8988T (cell line): ENCODE results near the gene COA1.
"Not testable (repeated sequence)": the region's sequence is repeated elsewhere in the genome, so short reads cannot be mapped to it uniquely, and the experiment has no call there.

Source experiments
- DNase-seq: peaks from one replicate; pipeline ENCODE4 v3.0.0; 2011

COA1 gene

DNA sequence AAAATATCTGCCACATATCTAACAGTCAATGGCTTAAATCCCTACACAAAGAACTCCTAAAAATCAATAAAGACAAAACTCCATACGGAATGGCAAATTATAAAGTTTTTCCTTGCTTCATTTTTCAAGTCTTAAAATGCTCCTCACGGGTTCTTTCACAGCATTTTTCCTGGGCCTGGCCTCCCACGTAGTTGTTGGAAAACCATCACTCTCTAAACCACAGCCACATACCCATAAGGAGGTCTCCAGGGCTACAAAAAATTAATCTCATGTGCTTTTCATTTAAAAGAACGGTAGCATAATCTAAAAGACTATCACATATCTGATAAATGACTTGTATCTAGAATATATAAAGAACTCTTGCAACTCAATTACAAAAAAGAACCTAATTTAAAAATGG, 2.9 kb downstream of the COA1 start:
- no peak for DNase-seq

- no peak for DNase-seq
Observed at GRCh38 chr7:43725251-43725650, 4.1 kb downstream of the COA1 start.

DNA sequence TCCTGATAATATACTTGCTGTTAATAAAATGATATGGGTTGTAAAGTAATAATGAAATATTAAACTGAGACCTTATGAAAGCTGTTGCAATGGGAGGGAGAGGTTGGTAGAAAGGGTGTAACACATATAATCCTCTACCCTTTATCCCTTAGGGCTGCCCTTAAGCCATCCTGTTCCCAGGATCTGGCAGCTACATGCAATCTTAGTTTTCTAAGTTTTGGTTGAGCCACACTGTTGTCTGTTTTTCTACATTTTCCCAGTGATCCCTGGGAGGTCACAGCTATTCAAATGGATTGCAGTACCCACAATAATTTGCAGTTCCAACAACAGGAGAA, 6.3 kb downstream of the COA1 start:
- no peak for DNase-seq

GRCh38 chr7:43721193-43721806, 8.0 kb downstream of the COA1 start:
- no peak for DNase-seq

- DNase-seq, result no peak
Observed at GRCh38 chr7:43716598-43716997, 12.7 kb downstream of the COA1 start.

- not testable (repeated sequence) for DNase-seq
Observed at GRCh38 chr7:43715966-43716365, 13.4 kb downstream of the COA1 start.

GRCh38 chr7:43711503-43711902, 17.8 kb downstream of the COA1 start:
- no peak for DNase-seq

DNA sequence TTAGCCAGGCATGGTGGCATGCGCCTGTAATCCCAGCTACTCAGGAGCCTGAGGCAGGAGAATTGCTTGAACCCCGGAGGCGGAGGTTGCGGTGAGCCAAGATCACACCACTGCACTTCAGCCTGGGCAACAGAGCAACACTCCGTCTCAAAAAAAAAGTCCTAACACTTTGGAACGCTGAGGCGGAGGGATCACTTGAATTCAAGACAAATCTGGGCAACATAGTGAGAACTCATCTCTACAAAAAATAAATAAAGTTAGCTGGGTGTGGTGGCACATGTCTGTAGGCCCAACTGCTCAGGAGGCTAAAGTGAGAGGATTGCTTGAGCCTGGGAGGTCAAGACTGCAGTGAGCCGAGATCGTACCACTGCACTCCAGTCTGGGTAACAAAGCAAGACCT, 21.3 kb downstream of the COA1 start:
- DNase-seq, result not testable (repeated sequence)

DNA sequence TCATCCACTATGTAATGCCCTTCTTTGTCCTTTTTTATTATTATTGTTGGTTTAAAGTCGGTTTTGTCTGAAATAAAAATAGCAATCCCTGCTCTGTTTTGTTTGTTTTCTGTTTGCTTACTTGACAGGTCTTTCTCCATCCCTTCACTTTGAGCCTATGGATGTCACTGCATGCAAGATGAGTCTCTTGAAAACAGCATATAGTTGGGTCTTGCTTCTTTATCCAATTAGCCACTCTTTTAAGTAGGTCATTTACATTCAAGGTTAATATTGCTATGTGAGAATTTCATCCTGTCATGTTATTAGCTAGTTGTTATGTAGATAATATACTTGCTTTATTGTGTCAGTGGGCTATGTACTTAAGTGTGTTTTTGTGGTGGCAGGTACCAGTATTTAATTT, 25.8 kb downstream of the COA1 start:
- DNase-seq, result no peak

GRCh38 chr7:43702974-43703373, 26.3 kb downstream of the COA1 start:
- DNase-seq, result no peak

DNA sequence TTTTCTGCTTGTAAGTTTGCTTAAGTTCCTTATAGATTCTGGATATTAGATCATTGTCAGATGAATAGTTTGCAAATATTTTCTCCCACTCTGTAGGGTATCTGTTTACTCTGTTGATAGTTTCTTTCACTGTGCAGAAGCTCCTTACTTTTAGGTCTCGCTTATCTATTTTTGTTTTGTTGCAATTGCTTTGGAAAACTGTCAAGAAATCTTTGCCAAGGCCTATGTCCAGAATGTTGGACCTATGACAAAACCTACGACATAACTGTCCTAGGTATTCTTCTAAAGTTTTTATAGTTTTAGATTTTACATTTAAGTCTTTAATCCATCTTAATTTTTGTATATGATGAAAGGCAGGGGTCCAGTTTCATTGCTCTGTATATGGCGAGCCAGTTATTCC, 27.4 kb downstream of the COA1 start:
- no peak for DNase-seq

DNA sequence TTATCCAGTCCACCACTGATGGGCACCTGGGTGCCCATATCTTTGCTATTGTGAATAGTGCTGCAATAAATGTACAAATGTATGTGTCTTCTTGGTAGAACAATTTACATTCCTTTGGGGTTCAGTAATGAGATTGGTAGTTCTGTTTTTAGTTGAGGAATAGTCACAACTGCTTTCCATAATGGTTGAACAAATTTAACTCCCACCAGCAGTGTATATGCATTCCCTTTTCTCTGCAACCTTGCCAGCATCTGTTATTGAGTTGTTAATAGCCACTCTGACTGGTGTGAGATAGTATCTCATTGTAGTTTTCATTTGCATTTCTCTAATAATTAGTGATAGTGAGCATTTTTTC, 27.8 kb downstream of the COA1 start:
- DNase-seq, result no peak

GRCh38 chr7:43700646-43701499, 28.4 kb downstream of the COA1 start:
- no peak for DNase-seq

GRCh38 chr7:43700059-43700501, 29.2 kb downstream of the COA1 start:
- no peak for DNase-seq

DNA sequence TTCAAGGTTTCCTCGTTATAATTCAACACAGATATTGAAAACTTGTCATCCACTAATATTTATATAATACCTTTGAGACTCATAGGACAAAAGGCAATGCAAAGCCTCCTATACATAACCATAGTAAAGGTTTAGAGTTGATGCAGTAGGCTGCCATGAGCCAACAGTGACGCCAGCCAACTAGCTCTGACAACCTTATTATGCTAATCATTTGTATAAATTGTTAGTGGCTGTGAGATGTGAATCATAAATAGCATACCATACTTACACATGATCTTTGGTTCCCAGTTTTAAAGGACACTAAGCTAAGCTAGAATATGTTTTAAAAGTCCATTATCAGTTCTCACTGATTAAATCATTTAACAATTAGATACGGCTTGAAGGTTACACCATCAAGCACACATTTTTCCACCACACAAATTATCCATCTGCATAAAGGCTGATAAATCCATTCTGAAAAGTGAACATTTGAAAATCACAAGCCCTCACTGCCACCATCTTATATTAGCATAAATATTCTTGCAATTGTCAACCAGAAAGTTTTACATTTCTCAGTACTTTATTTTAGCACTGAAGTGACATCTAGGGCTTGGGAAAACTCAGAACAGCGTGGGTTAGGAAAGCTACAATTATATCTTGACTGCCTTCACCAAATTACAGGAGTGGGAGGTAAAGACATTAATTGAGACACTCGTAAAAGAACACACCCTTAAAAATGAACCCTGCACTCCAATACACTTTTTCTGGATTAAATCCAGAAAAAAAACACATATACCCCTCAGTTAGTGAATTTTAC, 30.7 kb downstream of the COA1 start:
- DNase-seq, result no peak

DNA sequence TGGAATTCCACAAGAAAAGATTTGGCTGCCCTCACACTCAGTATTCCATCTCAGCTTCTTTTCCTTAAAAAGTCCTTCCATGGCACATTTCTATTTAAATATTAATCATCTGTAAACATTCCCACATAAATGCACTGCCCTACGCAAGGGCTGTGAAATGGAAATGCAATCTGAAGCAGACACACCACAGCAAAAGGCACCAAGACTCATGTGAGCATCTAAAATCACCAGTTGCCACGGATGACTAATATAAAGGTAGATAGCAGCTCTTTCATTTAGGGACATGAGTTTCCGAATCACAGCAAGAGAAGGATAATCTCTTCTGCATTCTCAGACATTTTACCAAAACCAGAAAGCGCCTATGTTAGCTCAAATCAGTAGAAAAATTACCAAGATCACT, 31.6 kb downstream of the COA1 start:
- DNase-seq, result no peak

DNA sequence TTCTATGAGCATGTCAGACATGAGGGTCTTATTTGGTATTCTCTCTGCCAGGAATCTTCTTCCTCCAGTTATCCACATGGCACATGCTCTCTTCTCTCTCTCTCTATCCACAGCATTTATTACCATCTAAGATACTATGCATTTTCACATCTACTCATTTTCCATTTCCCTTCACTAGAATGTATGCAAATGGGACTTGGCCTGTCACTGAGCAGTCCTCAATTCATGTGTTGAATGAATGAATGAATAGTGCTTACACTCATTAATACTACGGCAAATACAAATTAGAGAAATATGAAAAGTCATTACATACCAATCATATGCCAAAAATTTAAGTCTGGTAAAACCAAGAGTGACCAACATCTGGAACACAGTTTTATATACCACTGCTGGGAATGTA, 34.0 kb downstream of the COA1 start:
- DNase-seq, result no peak

- DNase-seq, result no peak
Observed at GRCh38 chr7:43694399-43694748, 34.9 kb downstream of the COA1 start.

GRCh38 chr7:43693687-43694398, 35.5 kb downstream of the COA1 start:
- no peak for DNase-seq

GRCh38 chr7:43692582-43693373, 36.5 kb downstream of the COA1 start:
- no peak for DNase-seq

- DNase-seq, result no peak
Observed at GRCh38 chr7:43691611-43692010, 37.7 kb downstream of the COA1 start.

DNA sequence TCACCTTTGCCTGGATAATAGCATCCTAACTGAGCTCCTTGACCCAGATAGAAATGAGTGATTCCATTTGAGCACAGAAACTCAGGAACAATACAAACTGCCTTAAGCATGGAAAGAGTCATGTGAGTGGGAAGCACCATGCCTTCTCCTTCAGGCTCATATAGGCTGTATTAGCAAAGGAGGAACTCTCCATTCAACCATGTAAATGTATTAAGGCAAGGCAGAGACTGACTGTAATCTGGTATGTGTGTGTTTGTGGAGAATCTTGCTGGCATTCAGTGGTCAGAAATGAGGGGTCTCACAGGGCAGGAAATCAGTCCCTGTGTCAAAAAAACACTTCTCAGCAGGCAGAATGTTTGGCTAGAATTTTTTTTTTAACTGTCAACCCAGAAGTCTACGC, 40.2 kb downstream of the COA1 start:
- DNase-seq, result no peak

DNA sequence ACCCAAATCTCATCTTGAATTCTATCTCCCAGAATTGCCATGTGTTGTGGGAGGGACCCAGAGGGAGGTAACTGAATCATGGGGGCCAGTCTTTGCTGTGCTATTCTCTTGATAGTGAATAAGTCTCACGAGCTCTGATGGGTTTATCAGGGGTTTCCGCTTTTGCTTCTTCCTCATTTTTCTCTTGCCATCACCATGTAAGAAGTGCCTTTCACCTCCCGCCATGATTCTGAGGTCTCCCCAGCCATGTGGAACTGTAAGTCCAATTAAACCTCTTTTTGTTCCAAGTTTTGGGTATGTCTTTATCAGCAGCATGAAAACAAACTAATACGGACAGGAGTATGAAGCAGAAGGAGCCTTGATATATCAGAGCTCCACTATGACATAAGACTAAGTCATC, 41.5 kb downstream of the COA1 start:
- not testable (repeated sequence) for DNase-seq
